HepG2 (cell line): ENCODE measurements around the gene ZNF853. TPM values are rescaled to one million over a fixed set of nuclear protein-coding genes. Genes with fewer than 3 reads are reported as not detected.

Source experiments
- ATAD3A ChIP-seq: sonication (generic); formaldehyde crosslinking; IDR thresholded peaks from 2 replicates; pipeline ENCODE4 v1.4.0; 2020; ENCODE audit warnings: missing genetic modification reagents
- BRCA1 ChIP-seq: sonication (generic); formaldehyde crosslinking; IDR thresholded peaks from 2 replicates; pipeline ENCODE4 v1.4.0; 2020; ENCODE audit warnings: missing genetic modification reagents
- CCDC6 ChIP-seq: sonication (generic); formaldehyde crosslinking; IDR thresholded peaks from 2 replicates; pipeline ENCODE4 v1.8.1; 2022; ENCODE audit warnings: mild to moderate bottlenecking, missing genetic modification reagents, moderate library complexity
- CENPT ChIP-seq: sonication (generic); formaldehyde crosslinking; IDR thresholded peaks from 2 replicates; pipeline ENCODE4 v1.8.0; 2022; ENCODE audit warnings: low read depth, mild to moderate bottlenecking, moderate library complexity, missing genetic modification reagents
- ETV6 ChIP-seq: sonication (generic); formaldehyde crosslinking; conservative IDR thresholded peaks from 2 replicates; pipeline ENCODE4 v1.4.0; 2020; ENCODE audit warnings: missing genetic modification reagents
- KMT2A ChIP-seq: sonication (generic); formaldehyde crosslinking; IDR thresholded peaks from 2 replicates; pipeline ENCODE4 v1.4.0; 2020; ENCODE audit warnings: missing genetic modification reagents
- SOX13 ChIP-seq, 3 experiments: fragments of 450-650 bp in 1 of 3; sonication (generic) in 1 of 3; formaldehyde crosslinking in 1 of 3; IDR thresholded peaks in 2 of 3; conservative IDR thresholded peaks in 1 of 3; 2 replicates each; pipeline versions ENCODE4 v1.5.0 to v1.6.1; 2016 to 2020; ENCODE audit warnings: antibody characterized with exemption in 1 of 3, mild to moderate bottlenecking in 1 of 3, missing compliant biosample characterization in 1 of 3, missing genetic modification reagents in 1 of 3, moderate library complexity in 1 of 3
- SOX6 ChIP-seq, 2 experiments: fragments of 450-650 bp in 1 of 2; sonication (generic) in 1 of 2; formaldehyde crosslinking in 1 of 2; IDR thresholded peaks; 2 replicates each; pipeline versions ENCODE4 v1.4.0 to v1.6.1; 2017 to 2020; ENCODE audit warnings: antibody characterized with exemption in 1 of 2, mild to moderate bottlenecking in 1 of 2, missing genetic modification reagents in 1 of 2
- TMF1 ChIP-seq: sonication (generic); formaldehyde crosslinking; IDR thresholded peaks from 2 replicates; pipeline ENCODE4 v1.8.1; 2022; ENCODE audit warnings: low read depth, missing genetic modification reagents
- ZFAT ChIP-seq: sonication (generic); formaldehyde crosslinking; conservative IDR thresholded peaks from 2 replicates; pipeline ENCODE4 v1.8.1; 2023; ENCODE audit warnings: missing genetic modification reagents, inconsistent platforms
- ZMYM2 ChIP-seq: sonication (generic); formaldehyde crosslinking; IDR thresholded peaks from 2 replicates; pipeline ENCODE4 v1.8.0; 2022; ENCODE audit warnings: mild to moderate bottlenecking, missing genetic modification reagents
- ZNF550 ChIP-seq: sonication (generic); formaldehyde crosslinking; IDR thresholded peaks from 2 replicates; pipeline ENCODE4 v1.4.0; 2020; ENCODE audit warnings: mild to moderate bottlenecking, missing genetic modification reagents, borderline replicate concordance
- ZNF589 ChIP-seq: sonication (generic); formaldehyde crosslinking; conservative IDR thresholded peaks from 2 replicates; pipeline ENCODE4 v1.8.0; 2022; ENCODE audit warnings: mild to moderate bottlenecking, moderate library complexity, missing genetic modification reagents
- ZNF660 ChIP-seq: sonication (generic); formaldehyde crosslinking; IDR thresholded peaks from 2 replicates; pipeline ENCODE4 v1.5.1; 2020; ENCODE audit warnings: mild to moderate bottlenecking, low read depth, missing genetic modification reagents, borderline replicate concordance
- polyA plus RNA-seq, 8 experiments: library from polyadenylated mRNA; depleted of rRNA in 3 of 8; stranded (reverse) in 7 of 8; unstranded in 1 of 8; fragments of >200 nt; fragmentation: Illumina TruSeq in 4 of 8; extraction: Trizol in 4 of 8; gene quantifications; 2 replicates each; pipeline versions ENCODE4 v1.2.1 to v1.2.3, GENCODE V29; 2011 to 2016; ENCODE audit warnings: low read depth in 4 of 8, missing spikeins in 1 of 8, mixed read lengths in 1 of 8; ENCODE audit not compliant: insufficient read depth in 1 of 8
- total RNA-seq, 5 experiments: library from RNA; depleted of rRNA; stranded (reverse); fragments of >200 nt; fragmentation: Illumina TruSeq; extraction: Trizol; gene quantifications; 2 replicates each; pipeline ENCODE4 v1.2.3, GENCODE V29; 2016; ENCODE audit warnings: low read depth in 1 of 5
- TF ChIP-seq, protein P1 (sequence below): sonication (generic); formaldehyde crosslinking; IDR thresholded peaks from one replicate; pipeline ENCODE4 v1.5.1; 2020; ENCODE audit warnings: mild to moderate bottlenecking, missing genetic modification reagents; ENCODE audit errors: not compliant biosample characterization
- TF ChIP-seq, protein P2 (sequence below): IDR thresholded peaks from 2 replicates; pipeline ENCODE4 v1.6.1; 2016; ENCODE audit warnings: missing compliant biosample characterization, missing genetic modification reagents, borderline replicate concordance
- TF ChIP-seq, protein P3 (sequence below): sonication (generic); formaldehyde crosslinking; IDR thresholded peaks from 2 replicates; pipeline ENCODE4 v1.9.0; 2022; ENCODE audit warnings: missing genetic modification reagents, mild to moderate bottlenecking, borderline replicate concordance

Gene ZNF853
- total and polyA plus RNA-seq, 2 of the 13 experiments (the other 11 are each of a cell fraction or from before 2014, with no cell fraction given): 2.1 to 6.2 TPM

DNA sequence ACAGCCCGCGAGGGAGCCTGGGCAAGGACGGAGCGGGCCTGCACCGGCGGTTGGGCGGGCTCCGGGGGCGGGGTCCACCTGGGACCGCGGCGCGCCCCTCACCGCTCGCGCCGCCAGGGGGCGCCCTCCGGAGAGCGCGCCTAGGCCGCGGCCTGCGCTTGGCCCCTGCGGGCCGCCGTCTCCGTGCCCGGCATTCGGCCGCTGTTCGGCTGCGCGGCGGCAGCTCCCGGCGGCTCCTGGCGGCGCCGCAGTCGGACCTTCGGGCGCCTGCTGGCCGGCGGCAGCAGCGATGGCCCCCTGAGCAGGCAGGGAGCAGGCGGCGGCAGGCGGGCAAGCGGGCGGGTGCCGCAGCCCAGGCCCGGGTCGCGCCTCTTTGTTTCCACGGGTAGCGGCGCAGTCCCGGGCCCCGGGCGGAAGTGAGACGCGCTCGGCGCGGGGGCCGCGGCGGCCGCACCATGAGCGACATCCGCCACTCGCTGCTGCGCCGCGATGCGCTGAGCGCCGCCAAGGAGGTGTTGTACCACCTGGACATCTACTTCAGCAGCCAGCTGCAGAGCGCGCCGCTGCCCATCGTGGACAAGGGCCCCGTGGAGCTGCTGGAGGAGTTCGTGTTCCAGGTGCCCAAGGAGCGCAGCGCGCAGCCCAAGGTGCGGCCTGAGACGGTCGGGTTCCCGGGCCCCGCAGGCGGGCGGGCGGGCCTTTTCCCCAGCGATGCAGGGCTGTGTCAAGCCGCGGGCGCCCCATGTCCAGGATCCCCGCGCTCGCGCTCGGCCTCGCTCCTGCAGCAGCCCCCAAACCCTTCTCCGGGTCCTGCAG lies 25.4 kb upstream of the ZNF853 start, which contains the start of gene INTS15 (continued):
- TF ChIP-seq ZFAT (CRISPR knock-in tag): no peak
- TF ChIP-seq, protein P1, sequence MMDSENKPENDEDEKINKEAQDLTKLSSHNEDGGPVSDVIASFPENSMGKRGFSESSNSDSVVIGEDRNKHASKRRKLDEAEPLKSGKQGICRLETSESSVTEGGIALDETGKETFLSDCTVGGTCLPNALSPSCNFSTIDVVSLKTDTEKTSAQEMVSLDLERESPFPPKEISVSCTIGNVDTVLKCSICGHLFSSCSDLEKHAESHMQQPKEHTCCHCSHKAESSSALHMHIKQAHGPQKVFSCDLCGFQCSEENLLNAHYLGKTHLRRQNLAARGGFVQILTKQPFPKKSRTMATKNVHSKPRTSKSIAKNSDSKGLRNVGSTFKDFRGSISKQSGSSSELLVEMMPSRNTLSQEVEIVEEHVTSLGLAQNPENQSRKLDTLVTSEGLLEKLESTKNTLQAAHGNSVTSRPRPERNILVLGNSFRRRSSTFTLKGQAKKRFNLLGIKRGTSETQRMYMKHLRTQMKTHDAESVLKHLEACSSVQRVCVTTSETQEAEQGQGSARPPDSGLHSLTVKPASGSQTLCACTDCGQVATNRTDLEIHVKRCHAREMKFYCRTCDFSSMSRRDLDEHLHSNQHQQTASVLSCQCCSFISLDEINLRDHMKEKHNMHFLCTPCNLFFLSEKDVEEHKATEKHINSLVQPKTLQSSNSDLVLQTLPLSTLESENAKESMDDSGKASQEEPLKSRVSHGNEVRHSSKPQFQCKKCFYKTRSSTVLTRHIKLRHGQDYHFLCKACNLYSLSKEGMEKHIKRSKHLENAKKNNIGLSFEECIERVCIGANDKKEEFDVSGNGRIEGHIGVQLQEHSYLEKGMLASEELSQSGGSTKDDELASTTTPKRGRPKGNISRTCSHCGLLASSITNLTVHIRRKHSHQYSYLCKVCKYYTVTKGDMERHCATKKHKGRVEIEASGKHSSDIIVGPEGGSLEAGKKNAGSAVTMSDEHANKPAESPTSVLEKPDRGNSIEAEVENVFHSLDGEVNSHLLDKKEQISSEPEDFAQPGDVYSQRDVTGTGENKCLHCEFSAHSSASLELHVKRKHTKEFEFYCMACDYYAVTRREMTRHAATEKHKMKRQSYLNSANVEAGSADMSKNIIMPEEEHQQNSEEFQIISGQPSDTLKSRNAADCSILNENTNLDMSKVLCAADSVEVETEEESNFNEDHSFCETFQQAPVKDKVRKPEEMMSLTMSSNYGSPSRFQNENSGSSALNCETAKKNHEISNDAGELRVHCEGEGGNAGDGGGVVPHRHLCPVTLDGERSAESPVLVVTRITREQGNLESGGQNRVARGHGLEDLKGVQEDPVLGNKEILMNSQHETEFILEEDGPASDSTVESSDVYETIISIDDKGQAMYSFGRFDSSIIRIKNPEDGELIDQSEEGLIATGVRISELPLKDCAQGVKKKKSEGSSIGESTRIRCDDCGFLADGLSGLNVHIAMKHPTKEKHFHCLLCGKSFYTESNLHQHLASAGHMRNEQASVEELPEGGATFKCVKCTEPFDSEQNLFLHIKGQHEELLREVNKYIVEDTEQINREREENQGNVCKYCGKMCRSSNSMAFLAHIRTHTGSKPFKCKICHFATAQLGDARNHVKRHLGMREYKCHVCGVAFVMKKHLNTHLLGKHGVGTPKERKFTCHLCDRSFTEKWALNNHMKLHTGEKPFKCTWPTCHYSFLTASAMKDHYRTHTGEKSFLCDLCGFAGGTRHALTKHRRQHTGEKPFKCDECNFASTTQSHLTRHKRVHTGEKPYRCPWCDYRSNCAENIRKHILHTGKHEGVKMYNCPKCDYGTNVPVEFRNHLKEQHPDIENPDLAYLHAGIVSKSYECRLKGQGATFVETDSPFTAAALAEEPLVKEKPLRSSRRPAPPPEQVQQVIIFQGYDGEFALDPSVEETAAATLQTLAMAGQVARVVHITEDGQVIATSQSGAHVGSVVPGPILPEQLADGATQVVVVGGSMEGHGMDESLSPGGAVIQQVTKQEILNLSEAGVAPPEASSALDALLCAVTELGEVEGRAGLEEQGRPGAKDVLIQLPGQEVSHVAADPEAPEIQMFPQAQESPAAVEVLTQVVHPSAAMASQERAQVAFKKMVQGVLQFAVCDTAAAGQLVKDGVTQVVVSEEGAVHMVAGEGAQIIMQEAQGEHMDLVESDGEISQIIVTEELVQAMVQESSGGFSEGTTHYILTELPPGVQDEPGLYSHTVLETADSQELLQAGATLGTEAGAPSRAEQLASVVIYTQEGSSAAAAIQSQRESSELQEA (CRISPR knock-in tag): no peak
- TF ChIP-seq SOX13 (IDR thresholded peaks at IDR 0.05): no peak
- no peak for TF ChIP-seq SOX13 (CRISPR knock-in tag; conservative IDR thresholded peaks at IDR 0.05 in 1 of 2, IDR thresholded peaks at IDR 0.05 in 1 of 2)
- no peak for TF ChIP-seq CCDC6 (CRISPR knock-in tag)
- TF ChIP-seq CENPT (CRISPR knock-in tag): 0 out of 2 replicates have a peak, but pooled peaks have one; percentile 51
- TF ChIP-seq ZNF550: no peak
- TF ChIP-seq ZMYM2 (CRISPR knock-in tag): no peak
- TF ChIP-seq ZNF589 (CRISPR knock-in tag): no peak
- TF ChIP-seq, protein P2, sequence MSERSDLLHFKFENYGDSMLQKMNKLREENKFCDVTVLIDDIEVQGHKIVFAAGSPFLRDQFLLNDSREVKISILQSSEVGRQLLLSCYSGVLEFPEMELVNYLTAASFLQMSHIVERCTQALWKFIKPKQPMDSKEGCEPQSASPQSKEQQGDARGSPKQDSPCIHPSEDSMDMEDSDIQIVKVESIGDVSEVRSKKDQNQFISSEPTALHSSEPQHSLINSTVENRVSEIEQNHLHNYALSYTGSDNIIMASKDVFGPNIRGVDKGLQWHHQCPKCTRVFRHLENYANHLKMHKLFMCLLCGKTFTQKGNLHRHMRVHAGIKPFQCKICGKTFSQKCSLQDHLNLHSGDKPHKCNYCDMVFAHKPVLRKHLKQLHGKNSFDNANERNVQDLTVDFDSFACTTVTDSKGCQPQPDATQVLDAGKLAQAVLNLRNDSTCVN: no peak
- TF ChIP-seq, protein P3, sequence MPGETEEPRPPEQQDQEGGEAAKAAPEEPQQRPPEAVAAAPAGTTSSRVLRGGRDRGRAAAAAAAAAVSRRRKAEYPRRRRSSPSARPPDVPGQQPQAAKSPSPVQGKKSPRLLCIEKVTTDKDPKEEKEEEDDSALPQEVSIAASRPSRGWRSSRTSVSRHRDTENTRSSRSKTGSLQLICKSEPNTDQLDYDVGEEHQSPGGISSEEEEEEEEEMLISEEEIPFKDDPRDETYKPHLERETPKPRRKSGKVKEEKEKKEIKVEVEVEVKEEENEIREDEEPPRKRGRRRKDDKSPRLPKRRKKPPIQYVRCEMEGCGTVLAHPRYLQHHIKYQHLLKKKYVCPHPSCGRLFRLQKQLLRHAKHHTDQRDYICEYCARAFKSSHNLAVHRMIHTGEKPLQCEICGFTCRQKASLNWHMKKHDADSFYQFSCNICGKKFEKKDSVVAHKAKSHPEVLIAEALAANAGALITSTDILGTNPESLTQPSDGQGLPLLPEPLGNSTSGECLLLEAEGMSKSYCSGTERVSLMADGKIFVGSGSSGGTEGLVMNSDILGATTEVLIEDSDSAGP (CRISPR knock-in tag): peak; percentile 14; the same call in 1 of the 2 replicates
- TF ChIP-seq TMF1: peak; percentile 89
- no peak for TF ChIP-seq ETV6
- TF ChIP-seq ATAD3A (CRISPR knock-in tag): no peak; the same call in 1 of the 2 replicates
- no peak for TF ChIP-seq SOX6 (IDR thresholded peaks at IDR 0.05)
- TF ChIP-seq SOX6 (CRISPR knock-in tag; IDR thresholded peaks at IDR 0.05): no peak; the same call in 1 of the 2 replicates
- no peak for TF ChIP-seq ZNF660 (CRISPR knock-in tag)
- TF ChIP-seq BRCA1 (CRISPR knock-in tag): no peak
- TF ChIP-seq KMT2A (CRISPR knock-in tag): no peak
